Testis (tissue), 3 donors: ENCODE measurements around the gene CCER1. TPM values are rescaled to one million over a fixed set of nuclear protein-coding genes. Genes with fewer than 3 reads are reported as not detected.

ENCODE experiments used
- DNase-seq: peaks from one replicate; pipeline ENCODE4 v3.0.0-alpha.2; 2019
- H3K27ac ChIP-seq, 2 donors: fragments of 200-600 bp; sonication (generic); one replicate each; pipeline ENCODE4 v1.5.1; 2019
- H3K27me3 ChIP-seq: fragments of 200-600 bp; sonication (generic); one replicate; pipeline ENCODE4 v1.5.1; 2019
- H3K36me3 ChIP-seq: fragments of 200-600 bp; sonication (generic); one replicate; pipeline ENCODE4 v1.5.1; 2017; ENCODE audit warnings: low read depth; ENCODE audit errors: missing control alignments
- H3K4me1 ChIP-seq: fragments of 200-600 bp; sonication (generic); one replicate; pipeline ENCODE4 v1.5.1; 2019
- H3K4me3 ChIP-seq, 2 donors: fragments of 200-600 bp; sonication (generic); one replicate each; pipeline ENCODE4 v1.5.1; 2017 to 2019
- H3K9me3 ChIP-seq: fragments of 200-600 bp; sonication (generic); one replicate; pipeline ENCODE4 v1.5.1; 2017
- POLR2A ChIP-seq: fragments of 450-650 bp; IDR thresholded peaks from one replicate; pipeline ENCODE4 v1.6.1; 2017; ENCODE audit warnings: antibody characterized with exemption, mild to moderate bottlenecking, moderate library complexity
- WGBS, 2 donors: methylation state at CpG; one replicate each; pipeline ENCODE4 v1.1.5; 2018; 5-methylcytosine and 5-hydroxymethylcytosine counted together
- intact Hi-C: fragments of 100-400 bp; cut with DNase I; formaldehyde crosslinking; loops from one replicate; pipeline ENCODE4 v1.15.1; 2023; ENCODE audit warnings: low total_unique reads
- polyA plus RNA-seq: library from polyadenylated mRNA; stranded (reverse); fragments of 350-450 nt; fragmentation: Illumina TruSeq; extraction: RNeasy Lipid Tissue Mini Kit (QIAGEN cat#74804); gene quantifications from one replicate; pipeline ENCODE4 v1.2.3, GENCODE V29; 2014; ENCODE audit warnings: low read depth, low replicate concordance; ENCODE audit not compliant: insufficient read depth
- total RNA-seq, 2 donors: library from RNA; depleted of rRNA; stranded (reverse); fragments of >200 nt; gene quantifications; one replicate each; pipeline ENCODE4 v1.2.3, GENCODE V29; 2016
- TF ChIP-seq, protein P1 (sequence below), 3 experiments: fragments of 450-650 bp in 2 of 3; fragments of 200-600 bp in 1 of 3; sonication (generic) in 1 of 3; IDR thresholded peaks; one replicate each; pipeline ENCODE4 v1.5.1; 2016 to 2019; ENCODE audit warnings: antibody characterized with exemption in 3 of 3, mild to moderate bottlenecking in 2 of 3, moderate library complexity in 1 of 3

Gene CCER1
- total and polyA plus RNA-seq, 3 donors from 2014 or later, result 17.8 to 77.3 (median 58.6) TPM

DNA sequence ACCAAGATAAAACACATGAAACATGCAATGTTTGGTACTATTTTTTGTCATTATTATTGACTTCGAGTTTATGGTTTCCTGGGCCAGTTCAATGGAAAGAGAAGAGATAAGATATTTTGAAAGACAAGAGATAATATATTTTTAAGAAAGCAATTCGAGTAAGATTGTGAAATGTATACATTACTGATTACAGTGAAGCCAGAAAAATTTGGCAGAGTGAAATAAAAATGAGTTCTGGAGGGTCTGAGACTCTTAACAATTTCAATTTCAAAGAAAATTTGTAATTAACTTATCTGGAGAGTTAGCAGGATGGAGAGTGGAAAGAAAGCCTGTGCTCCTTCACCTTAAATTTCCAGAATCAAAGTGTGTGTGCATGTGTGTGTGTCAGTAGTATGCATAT, 17.3 kb downstream of the CCER1 start:
- 77 to 78% methylated on average over 2 of the region's 2 CpGs for WGBS, 2 donors
- Histone ChIP-seq H3K4me3 (no peak overlapping the region), H3K9me3 (no peaks in the 10 kb centered on the region), H3K27me3 (no peaks in the 10 kb centered on the region), H3K36me3 (no peaks in the 10 kb centered on the region), H3K4me1 (no peaks in the 10 kb centered on the region), H3K27ac (no peak overlapping the region)
- no peak for TF ChIP-seq POLR2A
- TF ChIP-seq, protein P1, sequence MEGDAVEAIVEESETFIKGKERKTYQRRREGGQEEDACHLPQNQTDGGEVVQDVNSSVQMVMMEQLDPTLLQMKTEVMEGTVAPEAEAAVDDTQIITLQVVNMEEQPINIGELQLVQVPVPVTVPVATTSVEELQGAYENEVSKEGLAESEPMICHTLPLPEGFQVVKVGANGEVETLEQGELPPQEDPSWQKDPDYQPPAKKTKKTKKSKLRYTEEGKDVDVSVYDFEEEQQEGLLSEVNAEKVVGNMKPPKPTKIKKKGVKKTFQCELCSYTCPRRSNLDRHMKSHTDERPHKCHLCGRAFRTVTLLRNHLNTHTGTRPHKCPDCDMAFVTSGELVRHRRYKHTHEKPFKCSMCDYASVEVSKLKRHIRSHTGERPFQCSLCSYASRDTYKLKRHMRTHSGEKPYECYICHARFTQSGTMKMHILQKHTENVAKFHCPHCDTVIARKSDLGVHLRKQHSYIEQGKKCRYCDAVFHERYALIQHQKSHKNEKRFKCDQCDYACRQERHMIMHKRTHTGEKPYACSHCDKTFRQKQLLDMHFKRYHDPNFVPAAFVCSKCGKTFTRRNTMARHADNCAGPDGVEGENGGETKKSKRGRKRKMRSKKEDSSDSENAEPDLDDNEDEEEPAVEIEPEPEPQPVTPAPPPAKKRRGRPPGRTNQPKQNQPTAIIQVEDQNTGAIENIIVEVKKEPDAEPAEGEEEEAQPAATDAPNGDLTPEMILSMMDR (IDR thresholded peaks at IDR 0.05), result no peak
- no peak for DNase-seq
- intact Hi-C loops, result no loop called here

DNA sequence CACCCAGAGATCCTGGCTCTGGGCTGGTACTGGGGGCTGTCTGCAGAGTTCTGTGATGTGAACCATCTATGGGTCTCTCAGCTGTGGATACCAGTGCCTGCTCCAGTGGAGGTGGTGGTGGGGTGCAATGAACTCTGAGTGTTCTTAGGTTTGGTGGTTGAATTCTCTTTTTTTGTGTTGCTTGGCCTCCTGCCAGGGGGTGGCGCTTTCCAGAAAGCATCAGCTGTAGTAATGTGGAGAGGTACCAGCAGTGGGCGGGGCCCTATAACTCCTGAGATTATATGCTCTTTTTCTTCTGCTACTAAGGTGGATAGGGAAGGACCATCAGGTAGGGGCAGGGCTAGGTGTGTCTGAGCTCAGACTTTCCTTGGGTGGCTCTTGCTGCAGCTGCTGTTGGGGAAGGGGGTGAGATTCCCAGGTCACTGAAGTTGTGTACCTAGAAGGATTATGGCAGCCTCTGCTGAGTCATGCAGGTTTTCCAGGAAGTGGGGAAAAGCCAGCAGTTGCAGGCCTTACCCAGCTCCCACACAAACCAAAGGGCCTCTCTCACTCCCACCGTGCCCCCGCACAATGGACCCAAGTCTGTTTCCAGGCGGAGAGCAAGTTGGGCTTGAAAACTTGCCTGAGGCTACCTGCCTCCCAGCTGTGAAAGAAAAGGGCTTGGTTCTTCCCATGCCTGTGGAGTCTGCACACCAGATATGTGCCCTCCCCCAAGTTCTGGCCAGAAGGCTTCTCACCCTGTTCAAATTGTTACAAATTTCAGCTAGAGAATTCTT, 18.6 kb downstream of the CCER1 start:
- no peaks in the 10 kb centered on the region for H3K4me1 ChIP-seq
- H3K36me3 ChIP-seq, result no peaks in the 10 kb centered on the region
- no peak overlapping the region for H3K4me3 ChIP-seq
- 93 to 94% methylated on average over 4 to 5 of the region's 5 CpGs for WGBS, 2 donors
- DNase-seq, result no peak
- no peaks in the 10 kb centered on the region for H3K9me3 ChIP-seq
- H3K27me3 ChIP-seq, result no peaks in the 10 kb centered on the region
- no peak overlapping the region for H3K27ac ChIP-seq
- TF ChIP-seq, protein P1 (IDR thresholded peaks at IDR 0.05), result no peak
- TF ChIP-seq POLR2A, result no peak
- intact Hi-C loops, result no loop called here

DNA sequence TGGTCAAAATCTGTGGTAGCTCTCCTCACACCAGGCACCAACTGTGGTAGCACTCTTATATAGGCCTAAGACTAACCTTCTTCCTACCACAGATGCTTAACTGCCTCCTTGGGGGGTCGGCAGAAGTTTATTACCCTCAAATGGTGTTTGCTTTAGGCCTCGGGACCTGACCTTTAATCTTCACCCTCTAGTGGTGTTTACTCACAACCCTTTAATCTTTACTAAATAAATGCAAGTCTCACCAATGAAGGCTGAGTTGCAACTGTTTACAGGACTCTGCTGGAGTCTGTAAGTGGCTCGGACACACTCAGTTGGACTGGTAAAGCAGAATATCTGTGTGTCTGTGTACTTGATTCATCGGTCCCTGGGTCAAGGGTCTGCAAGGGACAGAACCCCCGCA, 29.4 kb downstream of the CCER1 start:
- H3K4me3 ChIP-seq, result no peak overlapping the region
- intact Hi-C loops, result no loop called here
- WGBS, 2 donors, result 77 to 79% methylated on average over 5 of the region's 5 CpGs
- no peak for DNase-seq
- no peak overlapping the region for H3K27ac ChIP-seq
- no peaks in the 10 kb centered on the region for H3K4me1 ChIP-seq
- no peaks in the 10 kb centered on the region for H3K27me3 ChIP-seq
- TF ChIP-seq, protein P1 (IDR thresholded peaks at IDR 0.05), result no peak
- no peak for TF ChIP-seq POLR2A
- no peaks in the 10 kb centered on the region for H3K36me3 ChIP-seq
- H3K9me3 ChIP-seq, result no peaks in the 10 kb centered on the region

DNA sequence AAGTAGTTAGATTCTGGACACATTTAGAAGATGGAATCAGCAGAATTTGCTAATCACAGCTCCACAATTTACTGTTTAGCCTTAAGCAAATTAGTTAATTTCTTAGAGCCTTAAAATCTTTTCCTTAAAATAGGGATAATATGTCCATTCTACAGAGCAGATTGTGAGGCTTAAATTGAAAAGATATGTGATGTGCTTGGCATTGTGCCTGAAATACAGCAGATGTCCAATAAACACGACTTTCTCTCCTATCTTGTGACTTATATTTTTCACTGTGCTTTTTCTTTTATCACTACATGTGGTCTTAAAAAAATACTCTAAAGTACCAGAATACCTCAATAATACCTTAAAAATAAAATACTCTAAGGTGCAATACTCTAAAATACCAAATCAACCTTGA, 30.6 kb downstream of the CCER1 start:
- Histone ChIP-seq H3K9me3 (no peaks in the 10 kb centered on the region), H3K27me3 (no peaks in the 10 kb centered on the region), H3K4me1 (no peaks in the 10 kb centered on the region), H3K4me3 (no peak overlapping the region), H3K27ac (no peak overlapping the region), H3K36me3 (no peaks in the 10 kb centered on the region)
- no peak for DNase-seq
- intact Hi-C loops, result no loop called here
- 32 to 47% methylated on average over 1 of the region's 1 CpG for WGBS, 2 donors
- TF ChIP-seq POLR2A, result no peak
- TF ChIP-seq, protein P1 (IDR thresholded peaks at IDR 0.05), result no peak

DNA sequence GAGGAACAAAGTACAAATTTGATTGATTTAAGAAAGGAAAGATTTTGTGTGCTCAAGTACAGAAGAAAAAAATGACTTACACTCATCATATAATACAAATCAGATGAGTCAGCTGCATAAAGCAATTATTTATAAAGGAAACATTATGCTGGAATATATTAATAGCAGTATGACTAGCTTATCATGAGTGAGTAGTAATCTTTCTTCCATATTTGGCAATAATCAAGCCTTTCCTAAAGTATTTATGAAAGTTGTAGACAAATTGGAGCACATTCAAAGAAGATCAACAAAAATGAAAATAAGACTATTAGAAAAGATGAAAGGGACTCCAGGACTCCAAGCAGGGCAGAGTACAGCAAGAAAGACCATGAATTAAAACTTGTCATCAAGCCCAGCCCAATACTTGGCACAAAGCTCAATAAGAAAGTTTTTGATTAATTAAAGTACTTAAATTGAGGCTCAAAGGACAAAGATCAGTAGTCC, 32.8 kb downstream of the CCER1 start:
- TF ChIP-seq, protein P1 (IDR thresholded peaks at IDR 0.05), result no peak
- no peak for TF ChIP-seq POLR2A
- Histone ChIP-seq H3K4me3 (no peak overlapping the region), H3K36me3 (no peaks in the 10 kb centered on the region), H3K27ac (no peak overlapping the region), H3K27me3 (no peaks in the 10 kb centered on the region), H3K4me1 (no peaks in the 10 kb centered on the region), H3K9me3 (no peaks in the 10 kb centered on the region)
- intact Hi-C loops, result no loop called here
- DNase-seq, result no peak
